A673 (cell line): ENCODE data around the gene XG. TPM values are rescaled to one million over a fixed set of nuclear protein-coding genes. Genes with fewer than 3 reads are reported as not detected.

Experiments used
- BruUV-seq: library from RNA; stranded (reverse); fragments of 400-500 nt; replicated peaks from 2 replicates; lab custom pipeline; 2021; lab: Mats Ljungman, UMichigan
- CTCF ChIA-PET: fragments of 300-600 bp; sonication (Branson Sonifier 250); formaldehyde crosslinking; loops from one replicate; lab custom pipeline; 2022; ENCODE audit warnings: antibody characterized with exemption; lab: Charles Lee
- POLR2A ChIA-PET: fragments of 300-600 bp; sonication (Branson Sonifier 250); formaldehyde crosslinking; loops from one replicate; lab custom pipeline; 2022; ENCODE audit warnings: antibody characterized with exemption; ENCODE audit not compliant: low non-redundant PET; lab: Charles Lee
- DNase-seq: peaks from one replicate; pipeline ENCODE4 v3.0.0-alpha.2; 2015; ENCODE audit warnings: low spot score
- H3K27ac ChIP-seq: fragments of 200-600 bp; sonication (generic); 2 replicates; pipeline ENCODE4 v1.5.1; 2016; ENCODE audit warnings: mixed run types, low read depth, mild to moderate bottlenecking, mixed read lengths, antibody characterized with exemption, low read length; ENCODE audit not compliant: poor library complexity, severe bottlenecking
- H3K27me3 ChIP-seq: fragments of 200-600 bp; sonication (generic); replicated peaks from 2 replicates; pipeline ENCODE4 v1.6.1; 2017; ENCODE audit warnings: mixed run types, low read depth, mild to moderate bottlenecking, mixed read lengths, antibody characterized with exemption, low read length; ENCODE audit not compliant: insufficient read depth, poor library complexity
- H3K36me3 ChIP-seq: fragments of 200-600 bp; sonication (generic); 2 replicates; pipeline ENCODE4 v1.6.1; 2016; ENCODE audit warnings: mixed run types, mild to moderate bottlenecking, mixed read lengths, antibody characterized with exemption, low read length; ENCODE audit not compliant: insufficient read depth, poor library complexity, severe bottlenecking
- H3K4me1 ChIP-seq: fragments of 200-600 bp; sonication (generic); 2 replicates; pipeline ENCODE4 v1.6.1; 2017; ENCODE audit warnings: mixed run types, mild to moderate bottlenecking, mixed read lengths, antibody characterized with exemption, low read length; ENCODE audit not compliant: insufficient read depth, poor library complexity, severe bottlenecking
- H3K4me3 ChIP-seq: fragments of 200-600 bp; sonication (generic); 2 replicates; pipeline ENCODE4 v1.5.1; 2016; ENCODE audit warnings: low read depth, mixed run types, mild to moderate bottlenecking, mixed read lengths, low read length; ENCODE audit not compliant: poor library complexity, severe bottlenecking
- H3K9me3 ChIP-seq: fragments of 200-600 bp; sonication (generic); 2 replicates; pipeline ENCODE4 v1.6.1; 2016; ENCODE audit warnings: mixed run types, low read depth, mild to moderate bottlenecking, mixed read lengths, antibody characterized with exemption, low read length; ENCODE audit not compliant: poor library complexity, severe bottlenecking
- EZH2 ChIP-seq: fragments of 200-600 bp; sonication (generic); IDR thresholded peaks from 2 replicates; pipeline ENCODE4 v1.6.1; 2017; ENCODE audit warnings: borderline replicate concordance, low read depth, mild to moderate bottlenecking, mixed read lengths, antibody characterized with exemption, low read length; ENCODE audit not compliant: poor library complexity, severe bottlenecking
- intact Hi-C: fragments of 100-400 bp; cut with micrococcal nuclease; formaldehyde crosslinking; loops from one replicate; pipeline ENCODE4 v1.10.0; 2022; ENCODE audit not compliant: unreplicated experiment
- total RNA-seq: library from RNA; stranded (reverse); gene quantifications from 2 replicates; pipeline ENCODE4 v1.2.3, GENCODE V29; 2021
- TF ChIP-seq, protein P1 (sequence below): fragments of 300-800, 200-600 bp; sonication (generic); conservative IDR thresholded peaks from 2 replicates; pipeline ENCODE4 v1.5.1; 2017; ENCODE audit warnings: low read depth, mild to moderate bottlenecking, antibody characterized with exemption, low read length, moderate library complexity, mixed read lengths

XG gene
- total RNA-seq, 1 experiment from 2014 or later = 7.5 TPM

DNA sequence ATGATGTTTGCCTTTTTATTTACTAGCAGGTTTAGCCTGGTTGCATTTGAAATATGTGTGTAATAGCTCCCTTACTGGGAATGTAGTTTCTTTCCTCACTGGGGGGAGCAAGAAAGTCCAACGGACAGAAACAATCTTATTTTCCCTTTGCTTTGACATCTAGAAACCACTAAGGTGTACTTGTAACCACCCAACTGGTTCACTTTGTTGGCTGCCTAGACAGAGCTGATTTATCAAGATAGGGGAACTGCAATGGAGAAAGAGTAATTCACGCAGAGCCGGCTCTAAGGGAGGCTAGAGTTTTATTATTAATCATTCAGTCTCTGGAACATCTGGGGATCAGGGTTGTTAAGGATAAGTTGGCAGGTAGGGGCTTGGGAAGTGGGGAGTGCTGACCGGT lies 30.3 kb downstream of the XG start:
- CTCF ChIA-PET = no interaction called here
- Histone ChIP-seq H3K4me3 (no peak overlapping the region), H3K36me3 (no peaks in the 10 kb centered on the region), H3K27ac (no peak overlapping the region), H3K27me3 (no peaks in the 10 kb centered on the region), H3K4me1 (peaks cover 8% of the 10 kb centered on the region), H3K9me3 (no peaks in the 10 kb centered on the region)
- no TSS peak for BruUV-seq
- POLR2A ChIA-PET = no interaction called here
- DNase-seq = no peak
- TF ChIP-seq, protein P1, sequence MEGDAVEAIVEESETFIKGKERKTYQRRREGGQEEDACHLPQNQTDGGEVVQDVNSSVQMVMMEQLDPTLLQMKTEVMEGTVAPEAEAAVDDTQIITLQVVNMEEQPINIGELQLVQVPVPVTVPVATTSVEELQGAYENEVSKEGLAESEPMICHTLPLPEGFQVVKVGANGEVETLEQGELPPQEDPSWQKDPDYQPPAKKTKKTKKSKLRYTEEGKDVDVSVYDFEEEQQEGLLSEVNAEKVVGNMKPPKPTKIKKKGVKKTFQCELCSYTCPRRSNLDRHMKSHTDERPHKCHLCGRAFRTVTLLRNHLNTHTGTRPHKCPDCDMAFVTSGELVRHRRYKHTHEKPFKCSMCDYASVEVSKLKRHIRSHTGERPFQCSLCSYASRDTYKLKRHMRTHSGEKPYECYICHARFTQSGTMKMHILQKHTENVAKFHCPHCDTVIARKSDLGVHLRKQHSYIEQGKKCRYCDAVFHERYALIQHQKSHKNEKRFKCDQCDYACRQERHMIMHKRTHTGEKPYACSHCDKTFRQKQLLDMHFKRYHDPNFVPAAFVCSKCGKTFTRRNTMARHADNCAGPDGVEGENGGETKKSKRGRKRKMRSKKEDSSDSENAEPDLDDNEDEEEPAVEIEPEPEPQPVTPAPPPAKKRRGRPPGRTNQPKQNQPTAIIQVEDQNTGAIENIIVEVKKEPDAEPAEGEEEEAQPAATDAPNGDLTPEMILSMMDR = no peak
- no peak for TF ChIP-seq EZH2
- intact Hi-C loops = no loop called here

DNA sequence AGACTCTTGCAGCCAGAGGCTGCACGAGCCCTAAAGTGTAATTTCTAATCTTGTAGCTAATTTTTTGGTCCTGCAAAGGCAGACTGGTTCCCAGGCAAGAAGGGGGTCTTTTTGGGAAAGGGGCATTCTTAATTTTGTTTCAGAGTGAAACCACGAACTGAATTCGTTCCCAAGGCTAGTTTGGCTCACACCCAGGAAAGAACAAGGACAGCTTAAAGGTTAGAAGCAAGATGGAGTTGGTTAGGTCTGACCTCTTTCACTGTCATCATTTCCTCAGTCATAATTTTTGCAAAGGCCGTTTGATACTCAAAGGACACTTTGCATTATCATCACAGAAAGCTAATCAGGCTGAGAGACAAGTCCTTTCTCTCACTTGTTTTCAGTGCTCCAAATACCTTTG lies 30.9 kb downstream of the XG start:
- CTCF ChIA-PET = no interaction called here
- POLR2A ChIA-PET = no interaction called here
- no peak for DNase-seq
- no peak overlapping the region for H3K4me3 ChIP-seq
- H3K4me1 ChIP-seq = peaks cover 8% of the 10 kb centered on the region
- TF ChIP-seq, protein P1 = no peak
- intact Hi-C loops = no loop called here
- no TSS peak for BruUV-seq
- H3K27me3 ChIP-seq = no peaks in the 10 kb centered on the region
- H3K9me3 ChIP-seq = no peaks in the 10 kb centered on the region
- H3K27ac ChIP-seq = no peak overlapping the region
- H3K36me3 ChIP-seq = no peaks in the 10 kb centered on the region

DNA sequence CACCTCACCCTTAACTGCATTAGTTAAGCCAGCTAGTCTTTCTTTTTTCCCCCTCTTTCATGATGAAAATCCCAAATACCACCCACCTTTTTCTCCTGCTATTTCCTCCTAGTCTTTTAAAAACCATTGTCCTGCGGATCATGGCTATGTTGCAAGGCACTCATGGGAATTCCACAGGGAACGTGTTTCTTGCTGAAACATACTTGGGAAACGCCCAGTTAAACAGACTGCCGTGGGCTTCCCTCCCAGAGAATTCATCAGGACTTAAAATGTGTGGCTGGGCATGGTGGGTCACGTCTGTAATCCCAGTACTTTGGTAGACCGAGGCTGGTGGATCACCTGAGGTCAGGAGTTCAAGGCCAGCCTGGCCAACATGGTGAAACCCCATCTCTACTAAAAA lies 32.2 kb downstream of the XG start:
- no peaks in the 10 kb centered on the region for H3K27me3 ChIP-seq
- H3K36me3 ChIP-seq = no peaks in the 10 kb centered on the region
- ChIA-PET CTCF (no interaction called here), POLR2A (no interaction called here)
- H3K27ac ChIP-seq = no peak overlapping the region
- intact Hi-C loops = no loop called here
- no peak for DNase-seq
- no peak overlapping the region for H3K4me3 ChIP-seq
- no peak for TF ChIP-seq EZH2
- TF ChIP-seq, protein P1 = no peak
- BruUV-seq = no TSS peak
- H3K9me3 ChIP-seq = no peaks in the 10 kb centered on the region
- peaks cover 8% of the 10 kb centered on the region for H3K4me1 ChIP-seq
